ENCODE measurements around the gene DLGAP5.
A peak's percentile ranks its signal among the peaks of the same experiment; 100 is the strongest.

DLGAP5 gene

GRCh38 chr14:55103005-55103640, 88.3 kb downstream of the DLGAP5 start:
- H3K4me1 ChIP-seq (ENCODE audit: low read length) = peaks cover 30% of the 10 kb centered on the region
- H3K36me3 ChIP-seq (replicated peaks; ENCODE audit: insufficient read depth, low read length) = no peaks in the 10 kb centered on the region
- H3K79me2 ChIP-seq (ENCODE audit: low read length) = no peaks in the 10 kb centered on the region
- H2AFZ ChIP-seq (ENCODE audit: low read length) = peak overlapping the region; percentile 85
- H3K4me3 ChIP-seq (ENCODE audit: low read length) = peak overlapping the region; percentile 33; the same call in 1 of the 2 replicates
- H3K9ac ChIP-seq (ENCODE audit: low read length) = peak overlapping the region; percentile 64
- H3K27ac ChIP-seq (ENCODE audit: low read length) = peak overlapping the region; percentile 98
- TF ChIP-seq EZH2phosphoT487 (IDR thresholded peaks at IDR 0.05; ENCODE audit: low read length) (no peak), EZH2 (optimal IDR thresholded peaks at IDR 0.05; ENCODE audit: low read depth, low read length) (no peak)
- TF ChIP-seq, protein P1, sequence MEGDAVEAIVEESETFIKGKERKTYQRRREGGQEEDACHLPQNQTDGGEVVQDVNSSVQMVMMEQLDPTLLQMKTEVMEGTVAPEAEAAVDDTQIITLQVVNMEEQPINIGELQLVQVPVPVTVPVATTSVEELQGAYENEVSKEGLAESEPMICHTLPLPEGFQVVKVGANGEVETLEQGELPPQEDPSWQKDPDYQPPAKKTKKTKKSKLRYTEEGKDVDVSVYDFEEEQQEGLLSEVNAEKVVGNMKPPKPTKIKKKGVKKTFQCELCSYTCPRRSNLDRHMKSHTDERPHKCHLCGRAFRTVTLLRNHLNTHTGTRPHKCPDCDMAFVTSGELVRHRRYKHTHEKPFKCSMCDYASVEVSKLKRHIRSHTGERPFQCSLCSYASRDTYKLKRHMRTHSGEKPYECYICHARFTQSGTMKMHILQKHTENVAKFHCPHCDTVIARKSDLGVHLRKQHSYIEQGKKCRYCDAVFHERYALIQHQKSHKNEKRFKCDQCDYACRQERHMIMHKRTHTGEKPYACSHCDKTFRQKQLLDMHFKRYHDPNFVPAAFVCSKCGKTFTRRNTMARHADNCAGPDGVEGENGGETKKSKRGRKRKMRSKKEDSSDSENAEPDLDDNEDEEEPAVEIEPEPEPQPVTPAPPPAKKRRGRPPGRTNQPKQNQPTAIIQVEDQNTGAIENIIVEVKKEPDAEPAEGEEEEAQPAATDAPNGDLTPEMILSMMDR (IDR thresholded peaks at IDR 0.05; ENCODE audit: low read length) = no peak
- peak overlapping the region; percentile 70 for H3K4me2 ChIP-seq (ENCODE audit: low read depth, low read length)
- peak; percentile 61 for DNase-seq
- H3K9me3 ChIP-seq (replicated peaks; ENCODE audit: insufficient read depth, low read length) = no peaks in the 10 kb centered on the region
- no peaks in the 10 kb centered on the region for H4K20me1 ChIP-seq (ENCODE audit: insufficient read depth, low read length)
- H3K9me2 ChIP-seq (replicated peaks; ENCODE audit: insufficient read depth, low read length) = no peaks in the 10 kb centered on the region
- H3F3A ChIP-seq (ENCODE audit: insufficient read depth, low read length) = peaks cover 28% of the 10 kb centered on the region
- H3K27me3 ChIP-seq (replicated peaks; ENCODE audit: insufficient read depth, low read length) = no peaks in the 10 kb centered on the region

GRCh38 chr14:55102141-55102621, 89.2 kb downstream of the DLGAP5 start:
- peaks cover 28% of the 10 kb centered on the region for H3F3A ChIP-seq (ENCODE audit: insufficient read depth, low read length)
- no peaks in the 10 kb centered on the region for H3K9me2 ChIP-seq (replicated peaks; ENCODE audit: insufficient read depth, low read length)
- TF ChIP-seq, protein P1 (IDR thresholded peaks at IDR 0.05; ENCODE audit: low read length) = no peak
- TF ChIP-seq EZH2phosphoT487 (IDR thresholded peaks at IDR 0.05; ENCODE audit: low read length) = no peak
- no peak for TF ChIP-seq EZH2 (optimal IDR thresholded peaks at IDR 0.05; ENCODE audit: low read depth, low read length)
- H3K4me2 ChIP-seq (ENCODE audit: low read depth, low read length) = peak overlapping the region; percentile 70
- peak overlapping the region; percentile 85; the same call in 1 of the 2 replicates for H2AFZ ChIP-seq (ENCODE audit: low read length)
- peak; percentile 88 for DNase-seq
- no peaks in the 10 kb centered on the region for H3K9me3 ChIP-seq (replicated peaks; ENCODE audit: insufficient read depth, low read length)
- no peaks in the 10 kb centered on the region for H3K79me2 ChIP-seq (ENCODE audit: low read length)
- no peaks in the 10 kb centered on the region for H4K20me1 ChIP-seq (ENCODE audit: insufficient read depth, low read length)
- peak overlapping the region; percentile 33; the same call in 1 of the 2 replicates for H3K4me3 ChIP-seq (ENCODE audit: low read length)
- no peaks in the 10 kb centered on the region for H3K27me3 ChIP-seq (replicated peaks; ENCODE audit: insufficient read depth, low read length)
- peaks cover 34% of the 10 kb centered on the region for H3K4me1 ChIP-seq (ENCODE audit: low read length)
- no peaks in the 10 kb centered on the region for H3K36me3 ChIP-seq (replicated peaks; ENCODE audit: insufficient read depth, low read length)
- H3K9ac ChIP-seq (ENCODE audit: low read length) = peak overlapping the region; percentile 64
- peak overlapping the region; percentile 98 for H3K27ac ChIP-seq (ENCODE audit: low read length)

GRCh38 chr14:55101698-55102097, 89.7 kb downstream of the DLGAP5 start:
- Histone ChIP-seq H3K4me2 (ENCODE audit: low read depth, low read length) (peak overlapping the region; percentile 70), H3K9me2 (replicated peaks; ENCODE audit: insufficient read depth, low read length) (no peaks in the 10 kb centered on the region), H3K27me3 (replicated peaks; ENCODE audit: insufficient read depth, low read length) (no peaks in the 10 kb centered on the region), H2AFZ (ENCODE audit: low read length) (no peak overlapping the region), H3K9ac (ENCODE audit: low read length) (no peak overlapping the region), H3K79me2 (ENCODE audit: low read length) (no peaks in the 10 kb centered on the region), H3K4me3 (ENCODE audit: low read length) (no peak overlapping the region), H3K36me3 (replicated peaks; ENCODE audit: insufficient read depth, low read length) (no peaks in the 10 kb centered on the region), H3K4me1 (ENCODE audit: low read length) (peaks cover 34% of the 10 kb centered on the region), H3F3A (ENCODE audit: insufficient read depth, low read length) (peaks cover 28% of the 10 kb centered on the region), H3K27ac (ENCODE audit: low read length) (peak overlapping the region; percentile 98; the same call in 1 of the 2 replicates), H4K20me1 (ENCODE audit: insufficient read depth, low read length) (no peaks in the 10 kb centered on the region), H3K9me3 (replicated peaks; ENCODE audit: insufficient read depth, low read length) (no peaks in the 10 kb centered on the region)
- DNase-seq = no peak
- TF ChIP-seq EZH2phosphoT487 (IDR thresholded peaks at IDR 0.05; ENCODE audit: low read length) (no peak), EZH2 (optimal IDR thresholded peaks at IDR 0.05; ENCODE audit: low read depth, low read length) (no peak)

GRCh38 chr14:55099756-55100155, 91.6 kb downstream of the DLGAP5 start:
- peaks cover 28% of the 10 kb centered on the region for H3F3A ChIP-seq (ENCODE audit: insufficient read depth, low read length)
- H3K27me3 ChIP-seq (replicated peaks; ENCODE audit: insufficient read depth, low read length) = no peaks in the 10 kb centered on the region
- TF ChIP-seq EZH2 (optimal IDR thresholded peaks at IDR 0.05; ENCODE audit: low read depth, low read length) (no peak), EZH2phosphoT487 (IDR thresholded peaks at IDR 0.05; ENCODE audit: low read length) (no peak)
- TF ChIP-seq, protein P1 (IDR thresholded peaks at IDR 0.05; ENCODE audit: low read length) = no peak
- peaks cover 34% of the 10 kb centered on the region for H3K4me1 ChIP-seq (ENCODE audit: low read length)
- H3K27ac ChIP-seq (ENCODE audit: low read length) = no peak overlapping the region
- H2AFZ ChIP-seq (ENCODE audit: low read length) = no peak overlapping the region
- DNase-seq = no peak
- H3K4me2 ChIP-seq (ENCODE audit: low read depth, low read length) = no peak overlapping the region
- H3K9me3 ChIP-seq (replicated peaks; ENCODE audit: insufficient read depth, low read length) = no peaks in the 10 kb centered on the region
- H3K79me2 ChIP-seq (ENCODE audit: low read length) = no peaks in the 10 kb centered on the region
- H3K36me3 ChIP-seq (replicated peaks; ENCODE audit: insufficient read depth, low read length) = no peaks in the 10 kb centered on the region
- no peaks in the 10 kb centered on the region for H4K20me1 ChIP-seq (ENCODE audit: insufficient read depth, low read length)
- no peak overlapping the region for H3K9ac ChIP-seq (ENCODE audit: low read length)
- no peak overlapping the region for H3K4me3 ChIP-seq (ENCODE audit: low read length)
- no peaks in the 10 kb centered on the region for H3K9me2 ChIP-seq (replicated peaks; ENCODE audit: insufficient read depth, low read length)
